K562 (cell line): ENCODE measurements around the gene RILP. TPM values are rescaled to one million over a fixed set of nuclear protein-coding genes. Genes with fewer than 3 reads are reported as not detected.

ENCODE experiments used
- ARNT ChIP-seq, 2 experiments: fragments of 450-650 bp; IDR thresholded peaks; 2 replicates each; pipeline ENCODE4 v1.6.1; 2016; ENCODE audit warnings: mild to moderate bottlenecking in 1 of 2
- C11orf30 ChIP-seq: fragments of 450-650 bp; IDR thresholded peaks from 2 replicates; pipeline ENCODE4 v1.6.1; 2016; ENCODE audit warnings: low read depth, mild to moderate bottlenecking
- CHCHD3 ChIP-seq: fragments of 250-450 bp; sonication (Bioruptor Pico); IDR thresholded peaks from 2 replicates; pipeline ENCODE4 v2.1.2; 2022; ENCODE audit warnings: mild to moderate bottlenecking
- ESRRA ChIP-seq: fragments of 450-650 bp; IDR thresholded peaks from 2 replicates; pipeline ENCODE4 v1.6.1; 2014; ENCODE audit warnings: low read depth, mild to moderate bottlenecking, moderate library complexity, borderline replicate concordance
- L3MBTL2 ChIP-seq: fragments of 450-650 bp; IDR thresholded peaks from 2 replicates; pipeline ENCODE4 v1.6.1; 2016; ENCODE audit warnings: mild to moderate bottlenecking, moderate library complexity
- MEF2A ChIP-seq: IDR thresholded peaks from 2 replicates; pipeline ENCODE4 v1.6.1; 2011; ENCODE audit warnings: low read depth, mild to moderate bottlenecking, low read length, moderate library complexity; ENCODE audit not compliant: control insufficient read depth
- MTA2 ChIP-seq: fragments of 450-650 bp; IDR thresholded peaks from 2 replicates; pipeline ENCODE4 v1.6.1; 2016; ENCODE audit warnings: low read depth
- NFE2 ChIP-seq: IDR thresholded peaks from 2 replicates; pipeline ENCODE4 v1.6.1; 2014; ENCODE audit warnings: antibody characterized with exemption, low read depth
- NR4A1 ChIP-seq, 2 experiments: fragments of 250-450 bp in 1 of 2; fragments of 450-650 bp in 1 of 2; sonication (Bioruptor Pico) in 1 of 2; IDR thresholded peaks; 2 replicates each; pipeline versions ENCODE4 v1.4.0 to v1.6.1; 2016 to 2020; ENCODE audit warnings: mild to moderate bottlenecking in 2 of 2, missing compliant biosample characterization in 1 of 2, missing genetic modification characterization in 1 of 2, moderate library complexity in 1 of 2
- RCOR1 ChIP-seq, 2 experiments: IDR thresholded peaks; 2 replicates each; pipeline ENCODE4 v1.6.1; 2012; ENCODE audit warnings: low read depth in 2 of 2, low read length in 2 of 2, borderline replicate concordance in 1 of 2, improper control_type of control experiment in 1 of 2
- THRB ChIP-seq: fragments of 450-650 bp; formaldehyde crosslinking; conservative IDR thresholded peaks from 2 replicates; pipeline ENCODE4 v1.4.0; 2022; ENCODE audit warnings: mild to moderate bottlenecking, missing genetic modification characterization
- TRIM28 ChIP-seq: fragments of 450-650 bp; IDR thresholded peaks from 2 replicates; pipeline ENCODE4 v1.6.1; 2017
- ZNF584 ChIP-seq: fragments of 200-800 bp; sonication (Bioruptor generic); IDR thresholded peaks from 2 replicates; pipeline ENCODE4 v1.6.1; 2016; ENCODE audit warnings: low read depth, mild to moderate bottlenecking, missing genetic modification characterization, missing compliant biosample characterization
- ZNF695 ChIP-seq: fragments of 450-650 bp; formaldehyde crosslinking; IDR thresholded peaks from 2 replicates; pipeline ENCODE4 v1.4.0; 2020; ENCODE audit warnings: mild to moderate bottlenecking, moderate library complexity
- polyA plus RNA-seq, 8 experiments: library from polyadenylated mRNA; depleted of rRNA in 4 of 8; stranded (reverse) in 5 of 8; unstranded in 3 of 8; fragments of >200 nt; fragmentation: Nextera tagmentation in 2 of 8; fragmentation: Illumina TruSeq in 1 of 8; extraction: Ambion mirVana in 2 of 8; extraction: Trizol in 1 of 8; gene quantifications; 2 replicates each; pipeline versions ENCODE4 v1.2.1 to v1.2.3, GENCODE V29; 2011 to 2014; ENCODE audit warnings: inconsistent platforms in 1 of 8, missing spikeins in 1 of 8
- total RNA-seq, 7 experiments: library from RNA; depleted of rRNA in 6 of 7; stranded (reverse); fragments of >200 nt in 6 of 7; fragmentation: Illumina TruSeq in 2 of 7; extraction: Trizol in 2 of 7; gene quantifications; 2 replicates each; pipeline versions ENCODE4 v1.2.1 to v1.2.3, GENCODE V29; 2011 to 2021; ENCODE audit warnings: low replicate concordance in 1 of 7
- TF ChIP-seq, protein P1 (sequence below): sonication (generic); formaldehyde crosslinking; IDR thresholded peaks from 2 replicates; pipeline ENCODE4 v1.8.0; 2022; ENCODE audit warnings: missing genetic modification reagents, mild to moderate bottlenecking, moderate library complexity, borderline replicate concordance
- TF ChIP-seq, protein P2 (sequence below): sonication (generic); formaldehyde crosslinking; IDR thresholded peaks from 2 replicates; pipeline ENCODE4 v1.8.0; 2022; ENCODE audit warnings: mild to moderate bottlenecking, missing genetic modification reagents
- TF ChIP-seq, protein P3 (sequence below): fragments of 450-650 bp; IDR thresholded peaks from 2 replicates; pipeline ENCODE4 v1.6.1; 2017; ENCODE audit warnings: antibody characterized with exemption, mild to moderate bottlenecking
- TF ChIP-seq, protein P4 (sequence below): sonication (generic); IDR thresholded peaks from 2 replicates; pipeline ENCODE4 v1.6.1; 2016

Gene RILP
- total and polyA plus RNA-seq, 9 of the 15 experiments (the other 6 are each of a cell fraction or from before 2014, with no cell fraction given): 0.75 to 54.9 (median 27.8) TPM

DNA sequence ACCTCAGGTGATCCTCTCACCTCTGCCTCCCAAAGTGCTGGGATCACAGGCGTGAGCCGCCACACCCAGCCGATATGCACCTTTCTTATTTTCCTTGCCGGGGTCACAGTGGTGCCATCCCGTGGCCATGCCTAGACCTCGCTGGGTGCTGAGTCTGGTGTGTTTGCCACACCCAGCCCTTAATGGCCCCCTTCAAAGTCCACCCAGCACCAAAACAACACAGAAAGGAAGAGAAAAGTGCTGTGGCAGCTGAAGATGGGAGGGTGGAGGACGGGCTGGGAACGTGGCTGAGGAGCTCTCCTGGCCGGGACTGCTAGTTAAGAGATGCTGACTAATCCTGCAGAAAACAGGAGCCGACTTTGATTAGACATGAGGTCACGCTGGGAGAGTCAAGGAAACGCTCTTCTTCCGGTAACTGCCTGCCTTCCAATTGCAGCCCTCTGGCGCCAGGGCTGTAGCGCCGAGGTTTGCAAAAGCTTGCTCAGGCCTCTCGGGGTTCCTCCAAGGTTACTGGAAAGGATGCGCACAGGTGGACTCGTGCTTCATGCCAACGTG lies 32.0 kb downstream of the RILP start (continued):
- TF ChIP-seq, protein P1, sequence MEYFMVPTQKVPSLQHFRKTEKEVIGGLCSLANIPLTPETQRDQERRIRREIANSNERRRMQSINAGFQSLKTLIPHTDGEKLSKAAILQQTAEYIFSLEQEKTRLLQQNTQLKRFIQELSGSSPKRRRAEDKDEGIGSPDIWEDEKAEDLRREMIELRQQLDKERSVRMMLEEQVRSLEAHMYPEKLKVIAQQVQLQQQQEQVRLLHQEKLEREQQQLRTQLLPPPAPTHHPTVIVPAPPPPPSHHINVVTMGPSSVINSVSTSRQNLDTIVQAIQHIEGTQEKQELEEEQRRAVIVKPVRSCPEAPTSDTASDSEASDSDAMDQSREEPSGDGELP (CRISPR knock-in tag): peak; percentile 11; the same call in 1 of the 2 replicates
- TF ChIP-seq ESRRA (peak; percentile 62), L3MBTL2 (peak; percentile 60; the same call in 1 of the 2 replicates), C11orf30 (peak; percentile 72), CHCHD3 (CRISPR knock-in tag) (no peak), NR4A1 (CRISPR knock-in tag; IDR thresholded peaks at IDR 0.05) (no peak), NR4A1 (tag; IDR thresholded peaks at IDR 0.05) (no peak), ZNF584 (CRISPR knock-in tag) (peak; percentile 54; the same call in 1 of the 2 replicates), RCOR1 (IDR thresholded peaks at IDR 0.05; ENCODE audit: borderline replicate concordance in 1 of 2, low read depth in 2 of 2, low read length in 2 of 2) (peak in 1 of 2 experiments; percentile 86; a peak in 2 of 4 replicates), ARNT (IDR thresholded peaks at IDR 0.05) (no peak), MTA2 (no peak), NFE2 (peak; percentile 75), TRIM28 (0 out of 2 replicates have a peak, but pooled peaks have one; percentile 19), MEF2A (no peak), THRB (CRISPR knock-in tag) (no peak), ZNF695 (CRISPR knock-in tag) (no peak)
- TF ChIP-seq, protein P2, sequence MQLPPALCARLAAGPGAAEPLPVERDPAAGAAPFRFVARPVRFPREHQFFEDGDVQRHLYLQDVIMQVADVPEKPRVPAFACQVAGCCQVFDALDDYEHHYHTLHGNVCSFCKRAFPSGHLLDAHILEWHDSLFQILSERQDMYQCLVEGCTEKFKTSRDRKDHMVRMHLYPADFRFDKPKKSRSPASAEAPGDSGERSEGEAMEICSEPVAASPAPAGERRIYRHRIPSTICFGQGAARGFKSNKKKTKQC (CRISPR knock-in tag): 0 out of 2 replicates have a peak, but pooled peaks have one; percentile 33
- TF ChIP-seq, protein P3, sequence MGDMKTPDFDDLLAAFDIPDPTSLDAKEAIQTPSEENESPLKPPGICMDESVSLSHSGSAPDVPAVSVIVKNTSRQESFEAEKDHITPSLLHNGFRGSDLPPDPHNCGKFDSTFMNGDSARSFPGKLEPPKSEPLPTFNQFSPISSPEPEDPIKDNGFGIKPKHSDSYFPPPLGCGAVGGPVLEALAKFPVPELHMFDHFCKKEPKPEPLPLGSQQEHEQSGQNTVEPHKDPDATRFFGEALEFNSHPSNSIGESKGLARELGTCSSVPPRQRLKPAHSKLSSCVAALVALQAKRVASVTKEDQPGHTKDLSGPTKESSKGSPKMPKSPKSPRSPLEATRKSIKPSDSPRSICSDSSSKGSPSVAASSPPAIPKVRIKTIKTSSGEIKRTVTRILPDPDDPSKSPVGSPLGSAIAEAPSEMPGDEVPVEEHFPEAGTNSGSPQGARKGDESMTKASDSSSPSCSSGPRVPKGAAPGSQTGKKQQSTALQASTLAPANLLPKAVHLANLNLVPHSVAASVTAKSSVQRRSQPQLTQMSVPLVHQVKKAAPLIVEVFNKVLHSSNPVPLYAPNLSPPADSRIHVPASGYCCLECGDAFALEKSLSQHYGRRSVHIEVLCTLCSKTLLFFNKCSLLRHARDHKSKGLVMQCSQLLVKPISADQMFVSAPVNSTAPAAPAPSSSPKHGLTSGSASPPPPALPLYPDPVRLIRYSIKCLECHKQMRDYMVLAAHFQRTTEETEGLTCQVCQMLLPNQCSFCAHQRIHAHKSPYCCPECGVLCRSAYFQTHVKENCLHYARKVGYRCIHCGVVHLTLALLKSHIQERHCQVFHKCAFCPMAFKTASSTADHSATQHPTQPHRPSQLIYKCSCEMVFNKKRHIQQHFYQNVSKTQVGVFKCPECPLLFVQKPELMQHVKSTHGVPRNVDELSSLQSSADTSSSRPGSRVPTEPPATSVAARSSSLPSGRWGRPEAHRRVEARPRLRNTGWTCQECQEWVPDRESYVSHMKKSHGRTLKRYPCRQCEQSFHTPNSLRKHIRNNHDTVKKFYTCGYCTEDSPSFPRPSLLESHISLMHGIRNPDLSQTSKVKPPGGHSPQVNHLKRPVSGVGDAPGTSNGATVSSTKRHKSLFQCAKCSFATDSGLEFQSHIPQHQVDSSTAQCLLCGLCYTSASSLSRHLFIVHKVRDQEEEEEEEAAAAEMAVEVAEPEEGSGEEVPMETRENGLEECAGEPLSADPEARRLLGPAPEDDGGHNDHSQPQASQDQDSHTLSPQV: peak; percentile 58
- TF ChIP-seq, protein P4, sequence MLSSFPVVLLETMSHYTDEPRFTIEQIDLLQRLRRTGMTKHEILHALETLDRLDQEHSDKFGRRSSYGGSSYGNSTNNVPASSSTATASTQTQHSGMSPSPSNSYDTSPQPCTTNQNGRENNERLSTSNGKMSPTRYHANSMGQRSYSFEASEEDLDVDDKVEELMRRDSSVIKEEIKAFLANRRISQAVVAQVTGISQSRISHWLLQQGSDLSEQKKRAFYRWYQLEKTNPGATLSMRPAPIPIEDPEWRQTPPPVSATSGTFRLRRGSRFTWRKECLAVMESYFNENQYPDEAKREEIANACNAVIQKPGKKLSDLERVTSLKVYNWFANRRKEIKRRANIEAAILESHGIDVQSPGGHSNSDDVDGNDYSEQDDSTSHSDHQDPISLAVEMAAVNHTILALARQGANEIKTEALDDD: peak; percentile 100
